ENCODE measurements around the gene NCAPH2.

Gene NCAPH2

DNA sequence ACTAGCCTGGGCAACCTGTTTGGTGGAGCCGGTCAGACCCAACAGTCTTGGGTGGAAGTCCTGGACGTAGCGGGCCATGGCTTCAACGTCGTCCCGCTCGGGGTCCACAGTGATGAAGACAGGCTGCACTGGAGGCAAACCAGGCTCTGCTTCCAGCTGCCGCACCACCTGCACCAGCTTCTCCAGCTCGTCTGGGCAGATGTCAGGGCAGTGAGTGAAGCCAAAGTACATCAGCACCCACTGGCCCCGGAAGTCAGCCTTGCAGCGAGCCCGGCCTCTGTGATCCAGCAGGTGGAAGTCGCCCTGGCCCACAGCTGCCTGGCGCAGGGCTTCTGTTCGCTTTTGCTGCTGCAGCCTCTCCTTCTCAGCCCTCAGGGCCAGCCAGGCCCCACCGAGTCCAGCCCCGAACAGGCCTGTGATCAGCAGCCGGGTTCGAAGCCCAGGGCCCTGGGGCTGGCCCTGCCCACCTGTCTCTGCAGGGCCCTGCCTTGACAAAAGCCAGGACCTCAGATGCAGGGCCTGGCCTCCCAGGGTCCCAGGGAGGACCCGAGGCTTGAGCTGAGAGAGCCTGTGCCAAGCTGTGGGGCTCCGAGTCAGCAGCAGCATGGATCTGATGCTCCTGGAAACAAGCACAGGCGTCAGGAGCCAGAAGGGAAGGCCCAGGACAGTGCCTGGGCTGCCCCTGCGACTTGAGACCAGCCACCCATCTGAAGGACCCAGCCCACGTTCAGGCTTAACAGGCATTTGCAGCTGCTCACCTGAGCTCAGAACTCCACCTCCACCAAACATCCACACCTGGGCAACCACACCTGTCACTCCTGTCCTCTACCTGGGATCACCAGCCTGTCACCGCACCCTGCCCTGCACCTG is 16.0 kb downstream of the NCAPH2 start:
- TF ChIP-seq OSR1 (CRISPR knock-in tag; IDR thresholded peaks at IDR 0.05) (no peak), CSDC2 (CRISPR knock-in tag; IDR thresholded peaks at IDR 0.05) (no peak), ARNTL (CRISPR knock-in tag; IDR thresholded peaks at IDR 0.05; ENCODE audit: borderline replicate concordance, low read depth) (no peak), ZFP30 (CRISPR knock-in tag; IDR thresholded peaks at IDR 0.05) (no peak), TCF4 (CRISPR knock-in tag; IDR thresholded peaks at IDR 0.05; ENCODE audit: borderline replicate concordance) (no peak), CSRNP3 (CRISPR knock-in tag; IDR thresholded peaks at IDR 0.05) (no peak), ZC3H10 (CRISPR knock-in tag; IDR thresholded peaks at IDR 0.05) (no peak), GLIS3 (CRISPR knock-in tag; IDR thresholded peaks at IDR 0.05) (no peak), ESRRG (CRISPR knock-in tag; IDR thresholded peaks at IDR 0.05) (no peak), ZNF565 (CRISPR knock-in tag; conservative IDR thresholded peaks at IDR 0.05; ENCODE audit: low read depth) (no peak), ISL1 (CRISPR knock-in tag; IDR thresholded peaks at IDR 0.05) (no peak), TOX (CRISPR knock-in tag; IDR thresholded peaks at IDR 0.05; ENCODE audit: borderline replicate concordance) (no peak)
- TF ChIP-seq, protein P1, sequence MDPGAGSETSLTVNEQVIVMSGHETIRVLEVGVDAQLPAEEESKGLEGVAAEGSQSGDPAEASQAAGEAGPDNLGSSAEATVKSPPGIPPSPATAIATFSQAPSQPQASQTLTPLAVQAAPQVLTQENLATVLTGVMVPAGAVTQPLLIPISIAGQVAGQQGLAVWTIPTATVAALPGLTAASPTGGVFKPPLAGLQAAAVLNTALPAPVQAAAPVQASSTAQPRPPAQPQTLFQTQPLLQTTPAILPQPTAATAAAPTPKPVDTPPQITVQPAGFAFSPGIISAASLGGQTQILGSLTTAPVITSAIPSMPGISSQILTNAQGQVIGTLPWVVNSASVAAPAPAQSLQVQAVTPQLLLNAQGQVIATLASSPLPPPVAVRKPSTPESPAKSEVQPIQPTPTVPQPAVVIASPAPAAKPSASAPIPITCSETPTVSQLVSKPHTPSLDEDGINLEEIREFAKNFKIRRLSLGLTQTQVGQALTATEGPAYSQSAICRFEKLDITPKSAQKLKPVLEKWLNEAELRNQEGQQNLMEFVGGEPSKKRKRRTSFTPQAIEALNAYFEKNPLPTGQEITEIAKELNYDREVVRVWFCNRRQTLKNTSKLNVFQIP (CRISPR knock-in tag; IDR thresholded peaks at IDR 0.05; ENCODE audit: borderline replicate concordance, low read depth) = no peak
- TF ChIP-seq, protein P2, sequence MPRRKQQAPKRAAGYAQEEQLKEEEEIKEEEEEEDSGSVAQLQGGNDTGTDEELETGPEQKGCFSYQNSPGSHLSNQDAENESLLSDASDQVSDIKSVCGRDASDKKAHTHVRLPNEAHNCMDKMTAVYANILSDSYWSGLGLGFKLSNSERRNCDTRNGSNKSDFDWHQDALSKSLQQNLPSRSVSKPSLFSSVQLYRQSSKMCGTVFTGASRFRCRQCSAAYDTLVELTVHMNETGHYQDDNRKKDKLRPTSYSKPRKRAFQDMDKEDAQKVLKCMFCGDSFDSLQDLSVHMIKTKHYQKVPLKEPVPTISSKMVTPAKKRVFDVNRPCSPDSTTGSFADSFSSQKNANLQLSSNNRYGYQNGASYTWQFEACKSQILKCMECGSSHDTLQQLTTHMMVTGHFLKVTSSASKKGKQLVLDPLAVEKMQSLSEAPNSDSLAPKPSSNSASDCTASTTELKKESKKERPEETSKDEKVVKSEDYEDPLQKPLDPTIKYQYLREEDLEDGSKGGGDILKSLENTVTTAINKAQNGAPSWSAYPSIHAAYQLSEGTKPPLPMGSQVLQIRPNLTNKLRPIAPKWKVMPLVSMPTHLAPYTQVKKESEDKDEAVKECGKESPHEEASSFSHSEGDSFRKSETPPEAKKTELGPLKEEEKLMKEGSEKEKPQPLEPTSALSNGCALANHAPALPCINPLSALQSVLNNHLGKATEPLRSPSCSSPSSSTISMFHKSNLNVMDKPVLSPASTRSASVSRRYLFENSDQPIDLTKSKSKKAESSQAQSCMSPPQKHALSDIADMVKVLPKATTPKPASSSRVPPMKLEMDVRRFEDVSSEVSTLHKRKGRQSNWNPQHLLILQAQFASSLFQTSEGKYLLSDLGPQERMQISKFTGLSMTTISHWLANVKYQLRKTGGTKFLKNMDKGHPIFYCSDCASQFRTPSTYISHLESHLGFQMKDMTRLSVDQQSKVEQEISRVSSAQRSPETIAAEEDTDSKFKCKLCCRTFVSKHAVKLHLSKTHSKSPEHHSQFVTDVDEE (CRISPR knock-in tag; IDR thresholded peaks at IDR 0.05) = no peak
- no peak for ATAC-seq

DNA sequence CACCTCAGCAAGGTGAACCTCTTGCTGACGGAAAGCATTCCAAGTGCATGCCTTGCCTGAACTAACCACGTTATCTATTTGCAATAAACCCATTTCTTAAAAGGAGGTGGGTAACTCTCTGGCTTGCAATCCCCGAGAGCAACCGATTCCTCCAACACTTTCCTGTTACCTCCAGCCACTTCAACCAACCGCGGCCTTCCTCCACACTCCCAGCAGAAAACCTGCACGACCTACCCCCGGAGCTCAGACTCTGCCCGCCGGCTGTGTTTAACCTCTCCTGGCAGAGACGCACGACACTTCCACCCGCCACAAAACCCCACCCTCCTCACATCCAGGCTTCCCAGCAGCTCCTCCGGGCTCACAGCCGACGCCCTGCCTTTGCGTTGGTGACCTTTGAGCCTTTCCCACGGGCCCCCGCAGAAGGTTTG is 16.7 kb downstream of the NCAPH2 start:
- no peak for TF ChIP-seq TOX (CRISPR knock-in tag; IDR thresholded peaks at IDR 0.05; ENCODE audit: borderline replicate concordance)
- TF ChIP-seq ZFP3 (CRISPR knock-in tag; IDR thresholded peaks at IDR 0.05) = no peak
- TF ChIP-seq SNAI2 (CRISPR knock-in tag; IDR thresholded peaks at IDR 0.05) = no peak
- no peak for TF ChIP-seq CSDC2 (CRISPR knock-in tag; IDR thresholded peaks at IDR 0.05)
- TF ChIP-seq, protein P3, sequence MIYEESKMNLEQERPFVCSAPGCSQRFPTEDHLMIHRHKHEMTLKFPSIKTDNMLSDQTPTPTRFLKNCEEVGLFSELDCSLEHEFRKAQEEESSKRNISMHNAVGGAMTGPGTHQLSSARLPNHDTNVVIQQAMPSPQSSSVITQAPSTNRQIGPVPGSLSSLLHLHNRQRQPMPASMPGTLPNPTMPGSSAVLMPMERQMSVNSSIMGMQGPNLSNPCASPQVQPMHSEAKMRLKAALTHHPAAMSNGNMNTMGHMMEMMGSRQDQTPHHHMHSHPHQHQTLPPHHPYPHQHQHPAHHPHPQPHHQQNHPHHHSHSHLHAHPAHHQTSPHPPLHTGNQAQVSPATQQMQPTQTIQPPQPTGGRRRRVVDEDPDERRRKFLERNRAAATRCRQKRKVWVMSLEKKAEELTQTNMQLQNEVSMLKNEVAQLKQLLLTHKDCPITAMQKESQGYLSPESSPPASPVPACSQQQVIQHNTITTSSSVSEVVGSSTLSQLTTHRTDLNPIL (CRISPR knock-in tag; IDR thresholded peaks at IDR 0.05; ENCODE audit: low read depth) = no peak
- TF ChIP-seq, protein P1 (CRISPR knock-in tag; IDR thresholded peaks at IDR 0.05; ENCODE audit: borderline replicate concordance, low read depth) = no peak
- no peak for TF ChIP-seq ESRRG (CRISPR knock-in tag; IDR thresholded peaks at IDR 0.05)
- TF ChIP-seq ISL1 (CRISPR knock-in tag; IDR thresholded peaks at IDR 0.05) = no peak
- TF ChIP-seq OSR1 (CRISPR knock-in tag; IDR thresholded peaks at IDR 0.05) = no peak
- TF ChIP-seq ZC3H10 (CRISPR knock-in tag; IDR thresholded peaks at IDR 0.05) = no peak
- TF ChIP-seq GLIS3 (CRISPR knock-in tag; IDR thresholded peaks at IDR 0.05) = no peak
- TF ChIP-seq ZFP30 (CRISPR knock-in tag; IDR thresholded peaks at IDR 0.05) = no peak
- no peak for TF ChIP-seq ZNF70 (CRISPR knock-in tag; IDR thresholded peaks at IDR 0.05)
- TF ChIP-seq ZNF8 (CRISPR knock-in tag; IDR thresholded peaks at IDR 0.05) = no peak
- TF ChIP-seq ZNF565 (CRISPR knock-in tag; conservative IDR thresholded peaks at IDR 0.05; ENCODE audit: low read depth) = no peak
- ATAC-seq = no peak; the same call in 1 of the 3 replicates

Measured in SK-N-SH treated with all-trans-retinoic acid at 6 μM for 48 hours (cell line).